ENCODE measurements around the gene IL4R. TPM values are rescaled to one million over a fixed set of nuclear protein-coding genes. Genes with fewer than 3 reads are reported as not detected.
A peak's percentile ranks its signal among the peaks of the same experiment; 100 is the strongest.

The IL4R gene
- total RNA-seq, 1 donor from 2014 or later: 41.0 TPM

- no peak overlapping the region for H3K4me3 Mint-ChIP-seq (ENCODE audit: unreplicated experiment)
Measured at GRCh38 chr16:27330542-27330941, 16.8 kb downstream of the IL4R start.

GRCh38 chr16:27332105-27332504 is 18.3 kb downstream of the IL4R start:
- Mint-ChIP-seq H3K27ac (ENCODE audit: unreplicated experiment) (peak overlapping the region; percentile 85), H3K4me1 (ENCODE audit: low read depth) (peaks cover 47% of the 10 kb centered on the region), H3K36me3 (ENCODE audit: low read depth) (peaks cover 4% of the 10 kb centered on the region), H3K27me3 (ENCODE audit: low read depth) (no peaks in the 10 kb centered on the region), H3K4me3 (ENCODE audit: unreplicated experiment) (no peak overlapping the region), H3K9me3 (ENCODE audit: low read depth) (peaks cover 4% of the 10 kb centered on the region)
- DNase-seq (ENCODE audit: low spot score): no peak
- TF ChIP-seq CTCF (IDR thresholded peaks at IDR 0.05): no peak

More at GRCh38 chr16:27330542-27330941, 16.8 kb downstream of the IL4R start:
- Mint-ChIP-seq H3K27me3 (ENCODE audit: low read depth) (no peaks in the 10 kb centered on the region), H3K27ac (ENCODE audit: unreplicated experiment) (peak overlapping the region; percentile 98), H3K36me3 (ENCODE audit: low read depth) (peaks cover 4% of the 10 kb centered on the region), H3K4me1 (ENCODE audit: low read depth) (peaks cover 61% of the 10 kb centered on the region), H3K9me3 (ENCODE audit: low read depth) (peaks cover 4% of the 10 kb centered on the region)
- TF ChIP-seq CTCF (IDR thresholded peaks at IDR 0.05): no peak
- DNase-seq (ENCODE audit: low spot score): peak; percentile 42

- Mint-ChIP-seq H3K27me3 (ENCODE audit: low read depth) (no peaks in the 10 kb centered on the region), H3K4me1 (ENCODE audit: low read depth) (peaks cover 39% of the 10 kb centered on the region), H3K36me3 (ENCODE audit: low read depth) (peaks cover 7% of the 10 kb centered on the region), H3K9me3 (ENCODE audit: low read depth) (peaks cover 4% of the 10 kb centered on the region), H3K4me3 (ENCODE audit: unreplicated experiment) (no peak overlapping the region), H3K27ac (ENCODE audit: unreplicated experiment) (peak overlapping the region; percentile 45)
- DNase-seq (ENCODE audit: low spot score): peak; percentile 8
- no peak for TF ChIP-seq CTCF (IDR thresholded peaks at IDR 0.05)
Measured at GRCh38 chr16:27333104-27333503, 19.3 kb downstream of the IL4R start.

GRCh38 chr16:27333549-27333948 is 19.8 kb downstream of the IL4R start:
- no peaks in the 10 kb centered on the region for H3K27me3 Mint-ChIP-seq (ENCODE audit: low read depth)
- H3K9me3 Mint-ChIP-seq (ENCODE audit: low read depth): peaks cover 4% of the 10 kb centered on the region
- H3K27ac Mint-ChIP-seq (ENCODE audit: unreplicated experiment): peak overlapping the region; percentile 45
- H3K36me3 Mint-ChIP-seq (ENCODE audit: low read depth): peaks cover 8% of the 10 kb centered on the region
- no peak overlapping the region for H3K4me3 Mint-ChIP-seq (ENCODE audit: unreplicated experiment)
- no peak for DNase-seq (ENCODE audit: low spot score)
- H3K4me1 Mint-ChIP-seq (ENCODE audit: low read depth): peaks cover 39% of the 10 kb centered on the region
- no peak for TF ChIP-seq CTCF (IDR thresholded peaks at IDR 0.05)

- Mint-ChIP-seq H3K27me3 (ENCODE audit: low read depth) (no peaks in the 10 kb centered on the region), H3K9me3 (ENCODE audit: low read depth) (no peaks in the 10 kb centered on the region), H3K4me3 (ENCODE audit: unreplicated experiment) (no peak overlapping the region), H3K4me1 (ENCODE audit: low read depth) (peaks cover 32% of the 10 kb centered on the region), H3K36me3 (ENCODE audit: low read depth) (peaks cover 8% of the 10 kb centered on the region), H3K27ac (ENCODE audit: unreplicated experiment) (no peak overlapping the region)
- no peak for TF ChIP-seq CTCF (IDR thresholded peaks at IDR 0.05)
- no peak for DNase-seq (ENCODE audit: low spot score)
Measured at GRCh38 chr16:27334192-27334764, 20.5 kb downstream of the IL4R start.

Data from chondrocyte (in vitro differentiated cells).